ENCODE results near the gene ZBTB43. TPM values are rescaled to one million over a fixed set of nuclear protein-coding genes. Genes with fewer than 3 reads are reported as not detected.

Gene ZBTB43
- total RNA-seq, 1 donor from 2014 or later, result 21.5 TPM

- peaks cover 10% of the 10 kb centered on the region for H3K4me1 Mint-ChIP-seq (ENCODE audit: low read depth, unreplicated experiment)
- no peak for DNase-seq (ENCODE audit: low read depth)
- no peak overlapping the region for H3K4me3 Mint-ChIP-seq (ENCODE audit: unreplicated experiment)
- FAIRE-seq, result no peak
- H3K36me3 Mint-ChIP-seq (ENCODE audit: low read depth, unreplicated experiment), result peaks cover 20% of the 10 kb centered on the region
- Histone ChIP-seq H3K4me1 (ENCODE audit: insufficient read depth, low read length) (peaks cover 10% of the 10 kb centered on the region), H2AFZ (ENCODE audit: low read depth, low read length) (no peak overlapping the region), H3K9me3 (ENCODE audit: insufficient read depth, low read depth, low read length) (no peaks in the 10 kb centered on the region), H3K4me2 (ENCODE audit: low read length) (no peak overlapping the region), H3K27me3 (ENCODE audit: insufficient read depth, low read length) (no peaks in the 10 kb centered on the region), H3K27ac (ENCODE audit: low read depth, low read length) (no peak overlapping the region), H3K4me3 (ENCODE audit: insufficient read depth, low read depth, low read length) (no peak overlapping the region), H3K9ac (ENCODE audit: low read length) (no peak overlapping the region), H3K79me2 (ENCODE audit: insufficient read depth, low read length) (peaks cover 26% of the 10 kb centered on the region), H4K20me1 (ENCODE audit: insufficient read depth, low read length) (peaks cover 54% of the 10 kb centered on the region), H3K36me3 (ENCODE audit: insufficient read depth, low read length) (peaks cover 6% of the 10 kb centered on the region)
- TF ChIP-seq EZH2 (IDR thresholded peaks at IDR 0.05; ENCODE audit: insufficient read depth, low read length) (no peak), CTCF (IDR thresholded peaks at IDR 0.05; ENCODE audit: insufficient read depth, low read depth, low read length) (no peak)
- H3K27ac Mint-ChIP-seq (ENCODE audit: unreplicated experiment), result no peak overlapping the region
- no peaks in the 10 kb centered on the region for H3K27me3 Mint-ChIP-seq (ENCODE audit: low read depth, unreplicated experiment)
- H3K9me3 Mint-ChIP-seq (ENCODE audit: unreplicated experiment), result no peaks in the 10 kb centered on the region
Measured at GRCh38 chr9:126839301-126839700, 34.5 kb downstream of the ZBTB43 start.

GRCh38 chr9:126842220-126842842 lies 37.5 kb downstream of the ZBTB43 start:
- H4K20me1 ChIP-seq (ENCODE audit: insufficient read depth, low read length), result peaks cover 28% of the 10 kb centered on the region
- TF ChIP-seq EZH2 (IDR thresholded peaks at IDR 0.05; ENCODE audit: insufficient read depth, low read length), result no peak
- no peak for TF ChIP-seq CTCF (IDR thresholded peaks at IDR 0.05; ENCODE audit: insufficient read depth, low read depth, low read length)
- H2AFZ ChIP-seq (ENCODE audit: low read depth, low read length), result no peak overlapping the region
- H3K27ac ChIP-seq (ENCODE audit: low read depth, low read length), result no peak overlapping the region
- Mint-ChIP-seq H3K36me3 (ENCODE audit: low read depth, unreplicated experiment) (peaks cover 18% of the 10 kb centered on the region), H3K4me3 (ENCODE audit: unreplicated experiment) (no peak overlapping the region), H3K9me3 (ENCODE audit: unreplicated experiment) (no peaks in the 10 kb centered on the region), H3K4me1 (ENCODE audit: low read depth, unreplicated experiment) (peaks cover 10% of the 10 kb centered on the region), H3K27me3 (ENCODE audit: low read depth, unreplicated experiment) (no peaks in the 10 kb centered on the region), H3K27ac (ENCODE audit: unreplicated experiment) (no peak overlapping the region)
- FAIRE-seq (no peak), DNase-seq (ENCODE audit: low read depth) (no peak)
- no peaks in the 10 kb centered on the region for H3K9me3 ChIP-seq (ENCODE audit: insufficient read depth, low read depth, low read length)
- H3K79me2 ChIP-seq (ENCODE audit: insufficient read depth, low read length), result peaks cover 7% of the 10 kb centered on the region
- no peak overlapping the region for H3K4me2 ChIP-seq (ENCODE audit: low read length)
- no peaks in the 10 kb centered on the region for H3K36me3 ChIP-seq (ENCODE audit: insufficient read depth, low read length)
- H3K9ac ChIP-seq (ENCODE audit: low read length), result no peak overlapping the region
- no peak overlapping the region for H3K4me3 ChIP-seq (ENCODE audit: insufficient read depth, low read depth, low read length)
- H3K4me1 ChIP-seq (ENCODE audit: insufficient read depth, low read length), result peaks cover 10% of the 10 kb centered on the region
- H3K27me3 ChIP-seq (ENCODE audit: insufficient read depth, low read length), result no peaks in the 10 kb centered on the region

All from astrocyte (in vitro differentiated cells and primary cell).